CD4-positive, alpha-beta T cell treated with Interleukin-21 for 1 hour (primary cell): Measurements from ENCODE around the gene CD300H.
"Not testable (repeated sequence)": the region's sequence is repeated elsewhere in the genome, so short reads cannot be mapped to it uniquely, and the experiment has no call there.

Source experiments
- DNase-seq: peaks from one replicate; pipeline ENCODE4 v3.0.0-alpha.2; 2020

The CD300H gene

DNA sequence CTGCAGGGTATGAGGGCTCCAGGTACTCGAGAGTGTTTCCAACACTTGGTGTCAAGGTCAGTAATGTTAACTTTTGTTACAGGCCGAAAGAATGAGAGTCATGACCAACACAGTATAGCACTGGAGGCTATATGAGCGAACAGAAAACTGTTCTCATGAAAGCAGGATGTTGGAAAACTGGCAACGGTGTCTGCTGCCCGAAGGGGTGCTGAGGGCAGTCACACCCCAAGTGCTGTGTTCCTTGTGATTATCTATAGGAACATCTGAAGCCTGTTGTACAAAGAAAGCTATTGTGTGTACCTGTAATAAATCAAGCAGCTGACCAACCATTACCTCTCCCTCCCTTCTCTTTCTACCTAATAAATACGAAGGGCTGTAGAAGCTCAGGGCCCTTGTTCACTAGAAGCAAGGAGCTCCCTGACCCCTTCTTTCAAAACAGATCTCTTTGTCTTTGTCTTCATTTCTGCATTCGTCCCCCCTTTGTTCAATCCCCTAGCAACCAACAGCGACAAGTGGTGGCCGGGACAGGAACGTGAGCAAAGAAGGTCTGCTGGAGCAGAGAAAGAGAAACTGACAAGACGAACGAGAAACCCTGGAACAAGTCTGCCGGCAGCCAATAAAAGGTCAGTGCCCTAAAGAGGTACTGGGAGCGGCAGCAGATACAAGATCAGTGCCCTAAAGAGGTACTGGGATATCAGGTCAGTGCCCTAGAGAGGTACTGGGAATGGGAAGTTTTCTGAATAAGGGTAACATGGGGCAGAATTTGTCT, 17.2 kb upstream of the CD300H start:
- no peak for DNase-seq

DNA sequence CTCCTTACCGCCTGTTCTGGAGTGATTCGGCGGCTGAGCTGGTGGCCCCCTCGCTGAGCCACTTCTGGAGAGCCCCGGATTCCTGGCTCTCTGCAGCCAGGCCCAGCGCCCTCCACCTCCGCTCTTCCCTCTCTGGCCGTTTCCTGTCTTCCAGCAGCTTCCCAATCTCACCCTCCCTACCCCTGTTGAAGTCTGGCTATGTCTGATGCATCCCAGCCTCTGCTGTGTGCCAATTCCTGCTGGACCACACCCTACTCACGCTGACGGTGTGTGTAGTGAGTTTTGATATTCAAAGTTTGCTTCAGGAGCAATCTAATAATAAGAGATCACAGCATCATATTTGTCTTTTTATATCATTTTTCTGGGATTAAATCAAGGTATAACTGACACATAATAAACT, 15.3 kb upstream of the CD300H start:
- DNase-seq: no peak

DNA sequence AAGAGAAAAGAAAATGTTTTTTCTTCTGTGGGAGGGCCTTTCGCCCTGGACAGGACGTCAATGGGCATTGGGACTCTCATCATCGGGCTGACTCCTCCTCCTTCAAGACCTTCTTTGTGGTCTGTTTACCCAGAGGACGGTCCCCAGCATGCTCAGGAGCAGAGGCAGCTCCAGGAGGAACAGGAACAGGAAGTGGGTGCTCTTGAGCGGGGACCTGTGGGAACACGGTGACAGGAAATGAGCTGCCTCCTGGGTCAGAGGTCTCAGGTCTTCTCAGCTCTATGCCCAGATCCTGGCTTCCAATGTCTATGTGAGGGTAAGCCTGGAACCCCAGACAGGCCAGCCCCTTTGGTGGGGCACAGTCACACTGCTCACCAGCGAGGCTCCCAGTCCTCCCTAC, 12.6 kb upstream of the CD300H start:
- DNase-seq: no peak

DNA sequence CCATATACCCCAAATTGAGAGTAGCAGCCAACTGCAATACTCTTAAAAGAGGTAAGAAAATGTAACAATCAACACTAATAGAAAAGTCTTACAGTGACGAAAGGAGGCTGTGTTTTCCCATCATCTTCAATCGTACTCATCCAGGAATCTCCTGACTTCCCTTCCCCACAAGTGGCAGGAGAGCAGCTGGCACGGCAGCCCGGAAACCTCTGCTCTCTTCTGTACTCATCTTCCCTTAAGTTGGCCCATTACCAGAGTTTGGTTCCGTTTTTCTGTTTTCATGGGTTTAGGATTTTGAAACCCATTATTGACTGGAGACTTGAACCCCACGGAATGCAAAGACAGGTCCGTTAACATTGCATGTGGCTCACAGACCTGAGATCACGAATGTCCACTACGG, 11.7 kb upstream of the CD300H start:
- DNase-seq: no peak

DNA sequence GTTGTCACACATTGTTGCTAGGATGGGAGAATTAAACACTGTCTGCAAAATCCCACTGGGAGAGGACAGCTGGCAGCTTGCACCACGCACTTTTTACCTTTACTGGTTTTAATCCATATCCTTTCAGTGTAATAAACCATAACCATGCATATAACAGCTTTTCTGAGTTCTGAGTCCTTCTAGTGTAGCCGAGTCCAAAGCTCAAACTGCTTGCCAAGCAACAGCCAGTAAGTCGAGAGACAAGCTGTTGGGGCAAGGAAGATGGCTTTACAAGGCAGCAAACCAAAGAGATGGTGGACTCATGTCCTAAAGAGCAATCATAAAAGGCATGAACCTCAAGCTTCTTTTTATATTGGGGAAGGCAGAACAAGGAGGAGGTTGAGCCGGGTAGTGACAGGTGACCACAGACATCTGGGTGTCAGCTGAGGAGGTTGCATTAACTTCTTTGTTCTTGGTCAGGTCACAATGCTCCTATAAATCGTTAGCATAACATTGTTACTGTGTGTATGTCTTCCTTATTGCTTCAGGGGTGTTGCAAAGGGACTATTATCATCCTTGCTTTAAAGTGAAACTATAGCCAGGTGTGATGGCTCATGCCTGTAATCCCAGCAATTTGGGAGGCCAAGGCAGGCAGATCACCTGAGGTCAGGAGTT, 7.3 kb upstream of the CD300H start:
- no peak for DNase-seq

DNA sequence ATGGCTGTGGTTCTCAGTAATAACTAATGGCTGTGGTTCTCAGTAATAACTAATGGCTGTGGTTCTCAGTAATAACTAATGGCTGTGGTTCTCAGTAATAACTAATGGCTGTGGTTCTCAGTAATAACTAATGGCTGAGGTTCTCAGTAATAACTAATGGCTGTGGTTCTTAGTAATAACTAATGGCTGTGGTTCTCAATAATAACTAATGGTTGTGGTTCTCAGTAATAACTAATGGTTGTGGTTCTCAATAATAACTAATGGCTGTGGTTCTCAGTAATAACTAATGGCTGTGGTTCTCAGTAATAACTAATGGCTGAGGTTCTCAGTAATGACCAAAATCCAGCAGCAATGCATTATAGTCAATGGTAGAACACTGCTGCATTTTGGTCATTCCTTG, 6.3 kb upstream of the CD300H start:
- not testable (repeated sequence) for DNase-seq

DNA sequence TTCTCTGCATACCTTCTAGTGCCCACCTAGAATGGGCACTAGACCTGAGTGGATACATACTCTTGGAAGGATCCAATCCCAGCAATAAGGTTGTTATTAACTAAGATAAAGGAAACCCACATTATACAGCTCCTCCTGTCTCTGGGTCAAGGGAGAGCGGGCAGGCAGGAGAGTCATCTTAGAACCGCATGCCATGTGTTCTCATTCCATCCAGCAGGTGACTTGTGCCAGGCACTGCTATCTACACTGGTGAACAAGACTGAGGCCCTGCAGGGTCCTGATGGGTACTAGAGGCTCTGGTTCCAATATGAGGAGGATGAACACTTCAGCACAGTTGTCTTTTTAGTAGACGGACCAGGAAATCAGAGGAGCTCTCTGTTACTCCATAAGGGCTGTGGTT, 5.9 kb upstream of the CD300H start:
- no peak for DNase-seq

DNA sequence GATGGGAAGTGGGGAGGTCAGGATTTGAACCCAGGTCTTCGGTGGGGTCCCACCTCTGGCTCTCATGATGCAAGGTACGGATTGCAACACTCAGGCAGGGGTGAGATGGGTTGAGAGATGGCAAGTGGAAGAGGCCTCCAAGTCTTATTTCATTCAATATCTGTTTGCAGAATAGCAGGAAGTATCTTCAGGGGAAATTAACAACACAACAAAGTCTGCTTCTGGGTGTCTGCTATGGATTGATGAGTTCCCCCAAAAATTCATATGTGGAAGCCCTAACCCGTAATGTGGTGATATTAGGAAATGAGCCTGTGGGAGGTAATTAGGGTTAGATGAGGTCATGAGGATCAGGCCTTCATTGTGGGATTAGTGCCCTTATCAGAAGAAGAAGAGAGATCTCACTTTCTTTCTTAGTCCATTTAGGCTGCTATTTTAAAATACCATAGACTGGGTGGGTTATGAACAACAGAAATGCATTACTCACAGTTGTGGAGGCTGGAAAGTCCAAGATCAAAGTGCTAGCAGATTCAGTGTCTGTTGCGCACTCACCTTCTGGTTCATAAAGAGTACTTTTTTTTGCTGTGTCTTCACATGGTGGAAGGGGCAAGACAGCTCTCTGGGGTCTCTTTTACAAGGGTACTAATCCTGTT, 4.4 kb upstream of the CD300H start:
- no peak for DNase-seq

DNA sequence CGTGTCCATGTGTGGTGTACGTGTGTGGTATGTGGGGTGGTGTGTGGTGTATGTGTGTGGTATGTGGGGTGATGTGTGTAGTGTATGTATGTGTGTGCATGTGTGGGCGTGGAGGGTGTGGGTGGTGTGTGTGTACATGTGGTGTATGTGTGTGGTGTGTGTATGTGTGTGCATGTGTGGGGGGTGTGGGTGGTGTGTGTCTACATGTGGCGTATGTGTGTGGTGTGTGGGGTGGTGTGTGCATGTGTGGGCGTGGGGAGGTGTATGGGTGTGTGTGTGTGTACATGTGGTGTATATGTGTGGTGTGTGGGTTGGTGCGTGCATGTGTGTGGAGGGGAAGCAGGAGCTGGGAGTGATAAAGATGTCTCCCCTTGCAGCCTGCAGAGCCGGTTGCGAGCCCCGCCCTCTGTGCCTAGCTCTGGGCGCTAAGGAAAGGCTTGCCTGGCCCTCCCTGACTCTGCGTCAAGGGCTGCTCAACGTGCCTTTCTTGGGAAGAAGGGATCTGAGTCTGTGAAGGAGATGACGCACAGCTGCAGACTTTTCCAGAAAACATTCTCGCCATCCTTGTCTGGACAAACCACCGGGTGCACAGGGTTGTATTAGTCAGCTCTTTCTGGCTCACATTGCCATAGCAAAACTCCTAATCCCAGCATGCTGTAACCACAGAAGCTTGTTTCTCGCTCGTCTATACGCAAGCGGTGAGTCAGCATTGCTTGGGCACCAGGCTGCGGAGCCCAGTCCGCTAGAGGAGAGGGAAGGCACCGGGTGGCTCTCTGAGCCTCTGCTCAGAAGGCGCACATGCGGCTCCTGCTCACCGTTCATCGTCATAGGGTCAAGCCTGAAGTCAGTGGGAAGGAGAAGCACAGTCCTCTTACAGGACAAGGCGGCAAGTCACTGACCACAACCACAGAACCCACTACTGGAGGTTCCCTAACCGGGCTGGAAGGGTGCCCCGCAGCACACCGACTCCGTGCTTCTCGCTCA, 2.0 kb upstream of the CD300H start:
- peak; percentile 14 for DNase-seq

DNA sequence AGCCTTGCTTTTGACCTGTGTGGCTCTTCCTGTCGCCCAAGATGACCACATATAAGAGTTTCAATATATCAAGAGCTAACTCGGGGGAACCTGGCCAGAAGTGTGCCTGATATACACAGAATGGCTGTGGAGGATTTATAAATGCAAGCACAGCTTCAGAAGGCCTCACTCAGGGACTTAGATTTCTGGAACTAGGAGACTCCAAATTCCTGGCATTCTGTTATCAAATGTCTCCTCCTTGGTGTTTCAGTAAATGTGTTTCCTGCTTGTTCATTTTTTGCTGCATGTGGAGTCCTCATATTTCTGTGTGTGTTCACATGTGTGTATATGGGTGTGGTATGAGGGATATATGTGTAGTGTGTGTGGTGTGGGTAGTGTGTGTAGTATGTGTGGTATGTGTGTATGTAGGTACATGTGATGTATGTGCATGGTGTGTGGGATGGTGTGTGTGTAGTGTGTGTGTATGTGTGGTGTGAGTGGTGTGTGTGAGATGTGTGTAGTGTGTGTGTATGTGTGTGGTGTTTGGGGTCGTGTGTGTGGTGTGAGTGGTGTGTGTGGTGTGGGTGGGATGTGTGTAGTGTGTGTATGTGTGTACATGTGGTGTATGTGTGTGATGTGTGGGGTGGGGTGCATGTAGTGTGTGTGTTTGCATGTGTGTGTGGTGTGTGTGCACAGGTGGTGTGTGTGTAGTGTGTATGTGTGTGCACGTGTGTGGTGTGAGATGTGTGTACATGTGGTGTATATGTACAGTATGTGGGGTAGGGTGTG, 981 bp upstream of the CD300H start:
- no peak for DNase-seq

DNA sequence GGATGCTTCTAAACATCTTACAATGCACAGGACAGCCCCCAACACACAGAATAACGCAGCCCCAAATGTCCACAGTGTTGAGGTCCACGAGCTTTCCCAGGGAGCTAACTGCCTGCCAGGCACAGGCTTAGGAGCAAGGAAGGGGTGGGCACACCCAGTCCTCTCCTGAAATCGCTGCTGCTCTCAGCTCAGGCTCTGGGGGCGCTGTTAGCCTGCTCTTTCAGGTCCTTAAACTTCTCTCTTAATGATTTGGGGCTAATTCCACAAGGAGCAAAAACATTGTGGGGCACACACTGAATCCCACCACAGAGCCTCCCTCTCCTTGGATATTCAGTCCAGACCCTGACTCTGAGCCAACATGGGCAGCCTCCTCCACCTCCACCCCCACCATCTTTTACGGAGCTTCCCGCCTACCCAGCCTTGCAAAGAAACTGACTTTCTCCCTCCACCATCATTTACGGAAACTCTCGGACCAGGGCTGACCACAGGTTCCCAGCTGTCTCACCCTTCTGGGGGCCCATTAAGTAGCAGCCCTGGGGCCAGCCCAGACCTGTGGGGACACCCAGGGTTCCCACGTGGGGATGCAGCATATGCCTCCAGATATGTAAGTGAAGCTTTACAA, 1.1 kb downstream of the CD300H start:
- DNase-seq: peak; percentile 17

DNA sequence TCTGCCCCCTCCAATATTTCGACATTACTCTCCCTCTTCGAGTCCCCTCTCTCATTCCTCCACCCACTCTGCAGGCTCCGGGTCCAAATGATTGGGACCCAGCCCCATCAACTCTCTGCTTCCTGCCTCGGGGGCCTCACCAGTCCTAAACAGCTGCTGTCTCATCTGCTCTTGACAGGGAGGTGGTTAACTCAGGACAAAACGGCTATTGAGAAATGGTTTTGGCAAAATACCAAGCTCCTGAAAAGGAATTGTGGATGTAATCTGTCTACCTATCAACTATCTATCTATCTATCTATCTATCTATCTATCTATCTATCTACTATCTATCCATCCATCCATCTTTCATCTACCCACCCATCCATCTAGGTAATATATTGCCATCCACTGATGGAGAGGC, 2.2 kb downstream of the CD300H start:
- DNase-seq: no peak

DNA sequence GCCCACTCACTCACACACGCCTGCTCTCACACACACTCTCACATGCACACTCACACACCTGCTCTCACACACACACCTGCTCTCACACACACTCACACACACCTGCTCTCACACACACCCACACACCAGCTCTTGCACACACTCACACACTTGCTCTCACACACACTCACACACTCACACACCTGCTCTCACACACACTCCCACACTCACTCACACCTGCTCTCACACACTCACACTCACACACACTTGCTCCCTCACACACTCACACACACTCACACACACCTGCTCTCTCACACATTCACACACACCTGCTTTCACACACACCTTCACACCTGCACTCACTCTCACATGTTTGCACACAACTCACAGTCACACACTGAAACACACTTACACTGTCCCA, 4.0 kb downstream of the CD300H start:
- DNase-seq: no peak

DNA sequence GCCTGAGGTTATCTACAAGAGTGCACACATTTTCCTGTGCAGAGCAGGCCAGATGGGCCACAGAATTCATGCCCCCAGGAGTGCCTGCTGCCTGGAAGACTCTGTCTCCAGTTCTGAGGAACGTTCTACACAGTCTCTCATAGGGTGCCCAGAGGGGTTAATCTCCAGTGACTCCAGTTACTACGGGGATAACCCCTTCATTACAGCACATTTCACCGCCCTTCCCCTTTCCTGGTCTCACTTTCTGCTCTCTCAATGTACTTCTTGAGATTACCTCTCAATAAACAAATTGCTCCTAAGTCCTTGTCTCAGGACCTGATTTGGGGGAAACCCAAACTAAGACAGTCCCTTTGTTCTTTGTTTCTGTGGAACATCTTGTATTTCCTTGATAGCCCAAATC, 5.7 kb downstream of the CD300H start:
- no peak for DNase-seq

DNA sequence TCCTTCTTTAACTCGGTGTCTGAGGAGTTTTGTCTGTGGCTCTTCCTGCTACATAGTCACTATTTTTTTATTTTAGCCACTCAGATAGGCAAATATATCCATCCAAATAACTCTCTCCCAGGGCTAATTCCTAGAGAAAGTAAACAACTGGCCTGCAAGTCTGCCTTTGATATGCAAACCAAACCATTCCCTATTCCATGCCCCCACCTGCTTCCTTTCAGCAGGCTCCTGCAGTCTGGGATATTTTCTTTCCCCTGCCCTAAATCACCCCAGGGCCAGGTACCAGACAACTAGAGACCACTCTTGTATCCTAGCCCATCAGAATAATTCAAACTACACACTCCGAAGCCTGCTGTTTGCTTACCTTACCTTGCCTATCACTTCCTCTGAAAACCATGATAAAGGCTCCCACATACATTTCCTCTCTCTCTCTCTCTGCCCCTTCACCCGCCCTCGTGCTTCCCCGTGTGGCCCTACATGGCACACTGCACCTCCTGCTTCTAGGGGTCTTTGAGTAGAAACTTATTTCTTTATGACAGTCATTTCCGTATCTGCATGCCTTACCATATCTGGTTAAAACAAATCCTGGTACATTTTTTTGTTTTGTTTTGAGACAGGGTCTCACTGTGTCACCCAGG, 8.3 kb downstream of the CD300H start:
- no peak for DNase-seq

DNA sequence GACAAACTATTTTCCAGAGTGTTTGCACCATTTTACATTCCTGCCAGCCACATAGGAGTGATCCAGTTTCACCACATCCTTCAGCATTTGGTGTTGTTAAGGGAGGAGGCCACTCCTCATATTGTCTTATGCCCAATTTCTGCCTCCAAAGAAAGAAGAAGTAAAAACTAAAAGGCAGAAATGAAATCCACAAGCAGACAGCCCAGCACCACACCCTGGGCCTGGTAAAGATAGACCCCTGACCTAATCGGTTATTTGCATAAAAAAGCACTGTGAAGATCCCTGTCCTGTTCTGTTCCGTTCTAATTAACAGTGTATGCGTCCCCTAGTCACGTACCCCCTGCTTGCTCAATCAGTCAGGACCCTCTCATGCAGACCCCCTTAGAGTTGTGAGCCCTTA, 8.9 kb downstream of the CD300H start:
- DNase-seq: not testable (repeated sequence)

DNA sequence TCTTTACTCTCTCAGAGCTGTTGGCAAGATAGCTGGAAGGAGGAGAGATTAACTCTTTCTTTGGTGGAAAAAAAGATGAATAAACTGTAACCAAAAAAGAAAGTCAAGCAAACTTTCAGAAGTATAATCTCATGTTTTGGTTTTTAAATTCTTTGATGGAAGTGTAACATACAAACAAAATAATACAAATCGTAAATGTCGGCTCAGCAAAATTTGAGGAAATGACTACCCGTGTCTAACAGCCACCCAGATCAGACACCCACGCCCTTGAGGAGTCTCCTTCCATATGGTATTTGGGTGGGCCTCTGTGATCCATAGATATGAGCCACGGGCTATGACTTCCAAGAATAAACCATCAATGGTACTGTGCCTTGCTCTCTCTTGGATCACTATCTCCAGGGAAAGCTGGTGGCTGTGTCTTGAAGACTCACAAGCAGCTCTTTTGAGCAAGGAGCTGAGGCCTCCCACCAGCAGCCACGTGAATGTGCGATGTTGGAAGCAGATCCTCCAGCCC, 11.8 kb downstream of the CD300H start:
- no peak for DNase-seq

DNA sequence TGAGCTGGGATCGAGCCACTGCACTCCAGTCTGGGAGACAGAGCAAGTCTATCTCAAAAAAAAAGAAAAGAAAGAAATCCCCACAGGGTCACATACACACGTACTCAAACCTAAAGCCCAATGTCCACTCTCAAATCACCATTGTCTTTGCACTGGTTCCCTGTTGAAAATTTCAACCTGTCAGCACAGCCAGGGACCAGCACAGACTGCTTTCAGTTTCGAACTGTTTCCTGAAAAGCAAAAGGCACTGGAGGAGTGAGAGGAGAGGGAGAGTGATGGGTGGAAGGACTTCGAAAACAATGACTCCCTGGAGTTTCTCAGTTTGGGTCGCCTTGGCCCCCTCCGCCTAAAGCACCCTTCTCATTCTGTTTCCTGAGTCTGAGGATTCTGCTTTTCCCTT, 12.4 kb downstream of the CD300H start:
- DNase-seq: no peak

DNA sequence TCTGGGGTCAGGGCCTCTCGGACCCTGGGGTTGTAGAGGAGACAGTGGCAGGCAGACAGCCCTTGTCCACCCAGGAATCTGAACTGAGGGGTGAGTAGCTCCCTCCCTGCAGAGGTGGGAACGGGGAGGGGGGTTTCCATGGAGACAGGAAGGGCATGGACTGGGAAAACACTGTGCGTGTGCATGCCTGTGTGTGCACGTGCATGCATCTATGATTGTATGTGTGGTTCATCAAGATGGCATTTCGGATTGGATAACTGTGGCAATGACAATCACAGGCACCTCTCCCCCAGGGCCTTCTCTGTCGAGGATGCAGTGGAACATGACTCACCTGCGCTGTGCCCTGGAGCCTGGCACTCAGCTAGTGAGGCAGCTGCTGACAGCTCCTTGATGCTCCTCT, 15.3 kb downstream of the CD300H start:
- DNase-seq: no peak

DNA sequence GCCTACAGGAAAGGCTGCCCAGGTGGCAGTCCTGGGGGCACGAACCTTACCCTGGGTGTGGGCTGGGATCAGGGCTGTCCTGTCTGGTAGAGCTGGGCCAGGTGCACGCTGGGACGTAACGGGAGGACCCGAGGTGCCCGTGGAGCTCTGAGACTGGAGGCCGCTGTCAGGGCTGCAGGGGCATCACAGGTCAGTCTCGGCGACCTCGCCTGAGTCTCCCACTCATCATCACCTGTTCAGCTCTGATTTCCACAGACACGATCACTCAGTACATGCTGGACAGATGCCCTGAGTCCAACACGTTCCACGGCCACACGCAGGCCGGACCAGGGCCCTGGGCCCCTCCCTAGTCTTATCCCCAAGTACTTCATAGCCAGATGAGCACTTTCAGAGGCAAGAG, 16.7 kb downstream of the CD300H start:
- no peak for DNase-seq

DNA sequence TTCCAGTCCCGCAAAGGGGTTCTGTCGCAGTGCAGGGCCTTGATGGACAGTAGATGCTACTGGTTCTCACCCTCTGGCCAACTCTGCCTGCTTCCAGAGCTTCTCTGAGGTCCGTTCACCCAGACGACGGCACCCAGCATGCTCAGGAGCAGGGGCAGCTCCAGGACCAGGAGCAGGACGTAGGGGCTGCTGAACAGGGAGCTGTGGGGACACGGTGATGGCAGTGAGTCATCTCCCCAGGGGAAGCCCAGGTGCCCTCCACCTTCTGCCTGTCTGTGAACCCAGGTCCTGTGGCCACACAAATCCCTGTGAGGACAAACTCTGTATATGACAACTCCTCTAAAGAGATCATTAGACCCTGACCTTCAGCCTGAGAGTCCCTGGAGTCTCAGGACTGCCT, 18.0 kb downstream of the CD300H start:
- no peak for DNase-seq
